OCI-LY3 (cell line): ENCODE measurements around the gene FNBP1.
"Not testable (repeated sequence)": the region's sequence is repeated elsewhere in the genome, so short reads cannot be mapped to it uniquely, and the experiment has no call there.

Experiments used
- H2AFZ ChIP-seq: fragments of 200-600, 300-600 bp; shearing (Covaris generic); 2 replicates; pipeline ENCODE4 v1.6.0; 2014; ENCODE audit warnings: antibody characterized with exemption, low read depth, low read length
- H3K27ac ChIP-seq: fragments of 200-600, 300-600 bp; sonication (generic); 2 replicates; pipeline ENCODE4 v1.5.1; 2014; ENCODE audit warnings: mild to moderate bottlenecking, low read length, moderate library complexity, mixed read lengths
- H3K27me3 ChIP-seq: fragments of 200-600, 300-600 bp; sonication (generic); 2 replicates; pipeline ENCODE4 v1.6.1; 2014; ENCODE audit warnings: low read depth, low read length, mixed read lengths
- H3K36me3 ChIP-seq: fragments of 200-600, 300-600 bp; sonication (generic); replicated peaks from 2 replicates; pipeline ENCODE3; 2014; ENCODE audit warnings: low read depth, low read length, mixed read lengths
- H3K4me1 ChIP-seq: fragments of 300-600, 200-600 bp; sonication (generic); 2 replicates; pipeline ENCODE4 v1.6.1; 2014; ENCODE audit warnings: low read length, mixed read lengths
- H3K4me2 ChIP-seq: fragments of 200-600, 300-600 bp; sonication (generic); 2 replicates; pipeline ENCODE4 v1.6.1; 2014; ENCODE audit warnings: low read length, mixed read lengths
- H3K4me3 ChIP-seq: fragments of 300-600, 200-600 bp; sonication (generic); 2 replicates; pipeline ENCODE4 v1.5.1; 2014; ENCODE audit warnings: antibody characterized with exemption, mild to moderate bottlenecking, low read length, moderate library complexity
- H3K79me2 ChIP-seq: fragments of 300-600, 200-600 bp; shearing (Covaris generic); 2 replicates; pipeline ENCODE4 v1.6.1; 2014; ENCODE audit warnings: mild to moderate bottlenecking, low read length, mixed read lengths
- H3K9ac ChIP-seq: fragments of 300-600, 200-600 bp; shearing (Covaris generic); 2 replicates; pipeline ENCODE4 v1.6.0; 2014; ENCODE audit warnings: mild to moderate bottlenecking, low read length, moderate library complexity
- H3K9me3 ChIP-seq: fragments of 200-600, 300-600 bp; shearing (Covaris generic); 2 replicates; pipeline ENCODE4 v1.6.1; 2014; ENCODE audit warnings: low read length, mixed read lengths; ENCODE audit not compliant: insufficient read depth
- H4K20me1 ChIP-seq: fragments of 200-600, 300-600 bp; sonication (generic); 2 replicates; pipeline ENCODE4 v1.6.1; 2016; ENCODE audit warnings: low read length, mixed read lengths; ENCODE audit not compliant: insufficient read depth
- CTCF ChIP-seq: fragments of 200-600, 300-600 bp; sonication (generic); IDR thresholded peaks from 2 replicates; pipeline ENCODE4 v1.5.1; 2014; ENCODE audit warnings: antibody characterized with exemption, low read length, low read depth
- EZH2phosphoT487 ChIP-seq: fragments of 200-600 bp; shearing (Covaris generic); IDR thresholded peaks from 2 replicates; pipeline ENCODE4 v1.6.1; 2018; ENCODE audit warnings: antibody characterized with exemption, mixed run types, low read depth

FNBP1 gene

GRCh38 chr9:129952337-129952736 is 90.7 kb downstream of the FNBP1 start:
- peaks cover 72% of the 10 kb centered on the region for H4K20me1 ChIP-seq
- H3K27me3 ChIP-seq, result no peaks in the 10 kb centered on the region
- peaks cover 100% of the 10 kb centered on the region for H3K79me2 ChIP-seq
- H2AFZ ChIP-seq, result no peak overlapping the region
- H3K9ac ChIP-seq, result no peak overlapping the region
- no peak overlapping the region for H3K4me2 ChIP-seq
- no peak overlapping the region for H3K4me3 ChIP-seq
- peaks cover 10% of the 10 kb centered on the region for H3K4me1 ChIP-seq
- H3K27ac ChIP-seq, result no peak overlapping the region
- TF ChIP-seq CTCF, result no peak
- no peaks in the 10 kb centered on the region for H3K9me3 ChIP-seq
- peaks cover 49% of the 10 kb centered on the region for H3K36me3 ChIP-seq

- Histone ChIP-seq H3K9ac (no peak overlapping the region), H3K36me3 (peaks cover 54% of the 10 kb centered on the region), H3K4me1 (no peaks in the 10 kb centered on the region), H3K27me3 (no peaks in the 10 kb centered on the region), H4K20me1 (peaks cover 70% of the 10 kb centered on the region), H3K4me3 (no peak overlapping the region), H3K79me2 (peaks cover 99% of the 10 kb centered on the region), H3K27ac (no peak overlapping the region), H2AFZ (no peak overlapping the region), H3K9me3 (no peaks in the 10 kb centered on the region), H3K4me2 (no peak overlapping the region)
- TF ChIP-seq EZH2phosphoT487, result no peak
- no peak for TF ChIP-seq CTCF
Observed at GRCh38 chr9:129949821-129950220, 93.2 kb downstream of the FNBP1 start.

GRCh38 chr9:129948626-129949025 is 94.4 kb downstream of the FNBP1 start:
- Histone ChIP-seq H4K20me1 (peaks cover 65% of the 10 kb centered on the region), H3K36me3 (peaks cover 63% of the 10 kb centered on the region), H3K79me2 (peaks cover 98% of the 10 kb centered on the region)
- not testable (repeated sequence) for H3K27me3 ChIP-seq, H3K4me3 ChIP-seq, H3K4me1 ChIP-seq, H2AFZ ChIP-seq, H3K4me2 ChIP-seq, H3K9ac ChIP-seq, H3K9me3 ChIP-seq, H3K27ac ChIP-seq

GRCh38 chr9:129946246-129946995 is 96.6 kb downstream of the FNBP1 start:
- TF ChIP-seq CTCF, result no peak
- Histone ChIP-seq H3K4me1 (no peaks in the 10 kb centered on the region), H2AFZ (no peak overlapping the region), H3K36me3 (peaks cover 67% of the 10 kb centered on the region), H3K9ac (no peak overlapping the region), H3K27me3 (no peaks in the 10 kb centered on the region), H3K9me3 (peaks cover 3% of the 10 kb centered on the region; the same call in 1 of the 2 replicates), H3K79me2 (peaks cover 98% of the 10 kb centered on the region), H3K4me3 (no peak overlapping the region), H3K27ac (no peak overlapping the region), H3K4me2 (no peak overlapping the region), H4K20me1 (peaks cover 62% of the 10 kb centered on the region)
